Cardiac fibroblast (primary cell): ENCODE measurements around the gene EFHC2.

Experiments
- DNase-seq, 2 donors: peaks; one replicate each; pipeline versions ENCODE4 v3.0.0 to v3.0.0-alpha.2; 2010; ENCODE audit warnings: low read depth in 2 of 2
- H3K4me3 ChIP-seq, 2 donors: replicated peaks in 1 of 2; 1 replicate in 1 of 2; 2 replicates in 1 of 2; pipeline ENCODE4 v1.5.1; 2011; ENCODE audit warnings: low read depth in 2 of 2, low read length in 2 of 2, mild to moderate bottlenecking in 2 of 2, moderate library complexity in 1 of 2
- CTCF ChIP-seq: IDR thresholded peaks from one replicate; pipeline ENCODE4 v1.5.1; 2011; ENCODE audit warnings: low read depth, mild to moderate bottlenecking, low read length, inconsistent platforms

The EFHC2 gene

GRCh38 chrX:44152852-44153251 is 190.6 kb downstream of the EFHC2 start:
- no peak overlapping the region for H3K4me3 ChIP-seq
- DNase-seq, result peak; percentile 14 to 50
- no peak for TF ChIP-seq CTCF

DNA sequence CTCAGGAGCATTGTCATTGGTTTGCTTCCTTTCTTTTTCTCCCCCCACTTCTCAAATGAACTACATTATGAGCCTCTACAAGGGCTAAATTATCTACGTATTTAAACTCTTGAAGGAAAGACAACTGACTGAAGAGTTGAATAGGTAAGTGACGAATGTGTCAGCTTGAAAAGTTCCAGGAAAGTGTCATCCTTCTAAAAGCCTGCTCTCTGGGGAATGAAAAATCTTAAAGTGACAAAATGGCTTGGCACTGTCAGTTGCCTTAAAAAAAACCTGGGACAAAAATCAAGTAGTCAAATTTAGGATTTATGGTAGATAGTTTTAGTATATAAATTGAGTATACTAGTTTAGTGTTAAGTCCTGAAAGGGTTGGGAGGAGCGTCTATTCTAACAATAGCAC is 196.3 kb downstream of the EFHC2 start:
- no peak for DNase-seq
- no peak overlapping the region for H3K4me3 ChIP-seq
- TF ChIP-seq CTCF, result no peak

GRCh38 chrX:44144177-44144945 is 199.1 kb downstream of the EFHC2 start:
- DNase-seq, result no peak
- TF ChIP-seq CTCF, result no peak
- no peak overlapping the region for H3K4me3 ChIP-seq

DNA sequence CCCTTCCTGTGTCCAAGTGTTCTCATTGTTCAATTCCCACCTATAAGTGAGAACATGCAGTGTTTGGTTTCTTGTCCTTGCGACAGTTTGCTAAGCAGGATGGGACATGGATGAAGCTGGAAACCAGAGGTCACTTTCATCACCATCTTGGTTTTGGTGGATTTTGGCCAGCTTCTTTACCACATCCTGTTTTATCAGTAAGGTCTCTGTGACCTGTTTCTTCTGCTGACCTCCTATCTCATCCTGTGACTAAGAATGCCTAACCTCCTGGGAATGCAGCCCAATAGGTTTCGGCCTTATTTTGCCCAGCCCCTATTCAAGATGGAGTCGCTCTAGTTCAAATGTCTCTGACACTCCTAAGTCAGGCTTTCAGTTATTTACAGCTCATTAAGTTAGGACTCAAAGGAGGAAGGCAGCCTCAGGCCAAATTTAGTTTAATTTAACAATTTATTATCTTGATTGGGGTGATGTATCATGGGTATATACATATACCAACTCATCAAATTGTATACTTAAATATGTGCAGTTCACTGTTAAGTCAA is 200.3 kb downstream of the EFHC2 start:
- H3K4me3 ChIP-seq, result no peak overlapping the region
- no peak for TF ChIP-seq CTCF
- DNase-seq, result no peak

- no peak for DNase-seq
- no peak overlapping the region for H3K4me3 ChIP-seq
- no peak for TF ChIP-seq CTCF
Measured at GRCh38 chrX:44130189-44130588, 213.3 kb downstream of the EFHC2 start.

DNA sequence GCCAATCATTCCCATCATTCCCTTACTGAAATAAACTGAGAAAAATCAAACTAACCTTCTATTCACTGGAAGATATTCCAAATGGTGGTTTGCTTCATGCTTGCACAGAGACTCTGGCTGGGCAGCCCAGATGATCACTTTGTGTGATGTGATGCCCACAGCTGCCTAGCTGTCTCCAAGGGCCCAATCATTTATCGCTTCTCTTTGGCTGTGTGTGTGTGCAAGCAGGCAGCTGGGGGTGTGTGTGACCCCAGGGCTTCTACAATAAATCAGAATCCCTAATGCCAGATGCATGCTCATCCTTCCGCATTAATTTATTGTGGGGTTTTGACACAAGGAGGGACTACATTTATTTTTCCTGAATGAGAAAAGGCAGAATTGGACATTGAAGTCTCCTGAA is 230.1 kb downstream of the EFHC2 start:
- no peak for TF ChIP-seq CTCF

More for the DNA sequence above, 230.1 kb downstream of the EFHC2 start:
- no peak overlapping the region for H3K4me3 ChIP-seq
- no peak for DNase-seq
